Muscle layer of colon (tissue), 2 donors: ENCODE measurements around the gene ALG9.
A peak's percentile ranks its signal among the peaks of the same experiment; 100 is the strongest.
"Not testable (repeated sequence)": the region's sequence is repeated elsewhere in the genome, so short reads cannot be mapped to it uniquely, and the experiment has no call there.

ENCODE experiments used
- H3K27ac ChIP-seq: one replicate; pipeline ENCODE4 v1.7.0; 2013; ENCODE audit warnings: low read depth, mild to moderate bottlenecking, low read length, moderate library complexity
- H3K27me3 ChIP-seq, 2 donors: one replicate each; pipeline ENCODE4 v1.7.0; 2013; ENCODE audit warnings: low read length in 2 of 2, mild to moderate bottlenecking in 2 of 2; ENCODE audit not compliant: insufficient read depth in 2 of 2, control insufficient read depth in 1 of 2
- H3K36me3 ChIP-seq: one replicate; pipeline ENCODE4 v1.7.0; 2013; ENCODE audit warnings: mild to moderate bottlenecking, low read length; ENCODE audit not compliant: insufficient read depth
- H3K4me1 ChIP-seq: one replicate; pipeline ENCODE4 v1.7.0; 2013; ENCODE audit warnings: mild to moderate bottlenecking, low read length; ENCODE audit not compliant: insufficient read depth
- H3K4me3 ChIP-seq, 2 donors: one replicate each; pipeline ENCODE4 v1.7.0; 2013; ENCODE audit warnings: low read length in 2 of 2, low read depth in 1 of 2, mild to moderate bottlenecking in 1 of 2, moderate library complexity in 1 of 2
- H3K9ac ChIP-seq: one replicate; pipeline ENCODE4 v1.7.0; 2013; ENCODE audit warnings: low read length
- H3K9me3 ChIP-seq: one replicate; pipeline ENCODE4 v1.7.0; 2013; ENCODE audit warnings: mild to moderate bottlenecking, low read length
- donor health status: abdominal sarcoma.
- donor health status: Adenocarcinoma of cecum.

ALG9 gene

GRCh38 chr11:111772535-111772934 is 98.8 kb downstream of the ALG9 start:
- Histone ChIP-seq H3K4me3 (no peak overlapping the region), H3K36me3 (no peaks in the 10 kb centered on the region), H3K4me1 (peaks cover 11% of the 10 kb centered on the region), H3K9me3 (no peaks in the 10 kb centered on the region), H3K27ac (no peak overlapping the region), H3K27me3 (no peaks in the 10 kb centered on the region), H3K9ac (no peak overlapping the region)

- H3K36me3 ChIP-seq, H3K27ac ChIP-seq, H3K9ac ChIP-seq, H3K9me3 ChIP-seq, H3K27me3 ChIP-seq, H3K4me3 ChIP-seq: not testable (repeated sequence)
- H3K4me1 ChIP-seq = peaks cover 15% of the 10 kb centered on the region
Measured at GRCh38 chr11:111771205-111771604, 100.2 kb downstream of the ALG9 start.

- H3K4me1 ChIP-seq = peaks cover 15% of the 10 kb centered on the region
- H3K27ac ChIP-seq = no peak overlapping the region
- no peaks in the 10 kb centered on the region for H3K27me3 ChIP-seq
- H3K4me3 ChIP-seq = no peak overlapping the region
- no peaks in the 10 kb centered on the region for H3K9me3 ChIP-seq
- H3K36me3 ChIP-seq = no peaks in the 10 kb centered on the region
- H3K9ac ChIP-seq = no peak overlapping the region
Measured at GRCh38 chr11:111770581-111771134, 100.7 kb downstream of the ALG9 start.

GRCh38 chr11:111766834-111767142 is 104.6 kb downstream of the ALG9 start:
- H3K4me1 ChIP-seq = peaks cover 21% of the 10 kb centered on the region
- peaks cover 7% of the 10 kb centered on the region for H3K36me3 ChIP-seq
- peak overlapping the region; percentile 79 for H3K27ac ChIP-seq
- no peaks in the 10 kb centered on the region for H3K9me3 ChIP-seq
- H3K9ac ChIP-seq = peak overlapping the region; percentile 88
- no peaks in the 10 kb centered on the region for H3K27me3 ChIP-seq
- H3K4me3 ChIP-seq = peak overlapping the region; percentile 76 to 89

GRCh38 chr11:111765984-111766833 is 105.2 kb downstream of the ALG9 start, which contains the start of gene PPP2R1B:
TSS of gene PPP2R1B (minus strand) at chr11:111766389. CDS start at chr11:111766361, 28 bp downstream.
- H3K4me1 ChIP-seq = peaks cover 21% of the 10 kb centered on the region
- H3K9me3 ChIP-seq = no peaks in the 10 kb centered on the region
- peaks cover 12% of the 10 kb centered on the region for H3K36me3 ChIP-seq
- H3K4me3 ChIP-seq = peak within 1 kb of the TSS; percentile 76 to 89
- peak within 1 kb of the TSS; percentile 88 for H3K9ac ChIP-seq
- H3K27ac ChIP-seq = peak within 1 kb of the TSS; percentile 79
- no peaks in the 10 kb centered on the region for H3K27me3 ChIP-seq

GRCh38 chr11:111765320-111765983 is 105.9 kb downstream of the ALG9 start:
- H3K4me3 ChIP-seq = peak overlapping the region; percentile 76 to 89
- peaks cover 20% of the 10 kb centered on the region for H3K36me3 ChIP-seq
- peak overlapping the region; percentile 79 for H3K27ac ChIP-seq
- H3K9ac ChIP-seq = peak overlapping the region; percentile 59
- peaks cover 21% of the 10 kb centered on the region for H3K4me1 ChIP-seq
- no peaks in the 10 kb centered on the region for H3K9me3 ChIP-seq
- no peaks in the 10 kb centered on the region for H3K27me3 ChIP-seq

- Histone ChIP-seq H3K27ac (no peak overlapping the region), H3K36me3 (peaks cover 27% of the 10 kb centered on the region), H3K9me3 (no peaks in the 10 kb centered on the region), H3K4me3 (peak overlapping the region in 1 of 2 donors; percentile 89), H3K9ac (no peak overlapping the region), H3K4me1 (peaks cover 21% of the 10 kb centered on the region), H3K27me3 (no peaks in the 10 kb centered on the region)
Measured at GRCh38 chr11:111764621-111765020, 106.8 kb downstream of the ALG9 start.

- Histone ChIP-seq H3K9me3 (no peaks in the 10 kb centered on the region), H3K27ac (no peak overlapping the region), H3K27me3 (no peaks in the 10 kb centered on the region), H3K4me1 (peaks cover 21% of the 10 kb centered on the region), H3K4me3 (no peak overlapping the region), H3K36me3 (peaks cover 40% of the 10 kb centered on the region), H3K9ac (no peak overlapping the region)
Measured at GRCh38 chr11:111762981-111763643, 108.3 kb downstream of the ALG9 start.

GRCh38 chr11:111762526-111762925 is 108.9 kb downstream of the ALG9 start:
- H3K9me3 ChIP-seq = no peaks in the 10 kb centered on the region
- no peaks in the 10 kb centered on the region for H3K27me3 ChIP-seq
- H3K4me3 ChIP-seq = no peak overlapping the region
- H3K27ac ChIP-seq = no peak overlapping the region
- no peak overlapping the region for H3K9ac ChIP-seq
- peaks cover 21% of the 10 kb centered on the region for H3K4me1 ChIP-seq
- H3K36me3 ChIP-seq = peaks cover 46% of the 10 kb centered on the region

- no peaks in the 10 kb centered on the region for H3K9me3 ChIP-seq
- no peak overlapping the region for H3K9ac ChIP-seq
- H3K27me3 ChIP-seq = no peaks in the 10 kb centered on the region
- peaks cover 50% of the 10 kb centered on the region for H3K36me3 ChIP-seq
- H3K27ac ChIP-seq = no peak overlapping the region
- H3K4me1 ChIP-seq = peaks cover 14% of the 10 kb centered on the region
- no peak overlapping the region for H3K4me3 ChIP-seq
Measured at GRCh38 chr11:111761036-111761435, 110.3 kb downstream of the ALG9 start.

GRCh38 chr11:111759778-111760407 is 111.5 kb downstream of the ALG9 start:
- peaks cover 55% of the 10 kb centered on the region for H3K36me3 ChIP-seq
- H3K27ac ChIP-seq = no peak overlapping the region
- no peaks in the 10 kb centered on the region for H3K27me3 ChIP-seq

More at GRCh38 chr11:111759778-111760407, 111.5 kb downstream of the ALG9 start:
- Histone ChIP-seq H3K9me3 (no peaks in the 10 kb centered on the region), H3K9ac (no peak overlapping the region), H3K4me1 (peaks cover 10% of the 10 kb centered on the region), H3K4me3 (no peak overlapping the region)
